Suppressor macrophage (primary cell): ENCODE measurements around the gene NAA20.
A peak's percentile ranks its signal among the peaks of the same experiment; 100 is the strongest.

Source experiments
- DNase-seq, 4 experiments: peaks; one replicate each; pipeline ENCODE4 v3.0.0-alpha.2; 2020 to 2022

The NAA20 gene

GRCh38 chr20:20076297-20077065 is 59.3 kb downstream of the NAA20 start:
- DNase-seq: peak; percentile 56 to 73 (median 64)

- DNase-seq: no peak
Measured at GRCh38 chr20:20078041-20078440, 60.9 kb downstream of the NAA20 start.

- no peak for DNase-seq
Measured at GRCh38 chr20:20079102-20079784, 62.1 kb downstream of the NAA20 start.
